ENCODE results near the gene TTYH3.

Gene TTYH3

DNA sequence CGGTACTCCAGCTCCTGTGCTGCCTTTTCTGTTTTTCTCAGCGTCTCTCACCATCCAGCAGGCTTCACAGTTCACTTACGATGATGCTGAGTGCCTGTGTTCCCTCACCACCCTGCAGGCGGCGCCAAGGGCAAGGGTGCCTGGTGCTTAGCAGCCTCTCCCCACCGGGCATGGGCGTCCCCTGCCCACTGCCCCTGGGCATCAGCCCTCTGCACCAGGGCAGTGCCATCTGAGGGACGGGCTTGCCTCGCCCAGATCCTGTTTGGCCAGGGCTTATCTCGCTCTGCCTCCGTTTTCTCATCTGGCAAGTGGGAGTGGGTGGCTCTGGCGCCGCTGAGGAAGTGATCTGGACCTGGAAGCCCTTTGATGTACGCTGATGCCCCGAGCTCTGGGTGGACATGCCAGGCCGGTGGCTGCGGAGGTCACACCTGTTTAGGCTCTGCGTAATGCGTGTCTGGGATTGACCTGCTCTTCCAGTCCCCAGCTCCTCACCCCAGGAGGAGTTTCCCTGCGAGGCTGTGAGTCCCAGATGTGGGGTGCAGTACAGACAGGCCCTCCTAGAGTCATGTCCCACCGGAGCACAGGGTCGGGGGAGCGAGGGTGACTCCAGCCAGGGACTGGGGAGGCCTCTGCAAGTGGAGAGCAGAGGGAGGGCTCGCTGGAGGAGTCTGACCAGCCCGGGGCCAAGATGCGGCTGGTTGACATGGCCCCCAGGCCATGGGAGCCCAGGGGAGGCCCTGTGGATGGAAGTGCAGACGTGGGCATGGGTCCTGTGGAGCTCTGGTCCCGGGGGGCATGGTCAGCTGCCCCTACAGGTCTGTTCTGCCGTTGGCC is 11.8 kb downstream of the TTYH3 start:
- H3K9me3 ChIP-seq (ENCODE audit: control insufficient read depth, insufficient read depth, low read depth, low read length) = no peaks in the 10 kb centered on the region
- TF ChIP-seq ZNF121 (tag by site-specific recombination; IDR thresholded peaks at IDR 0.05) (no peak), ZNF157 (tag by site-specific recombination; IDR thresholded peaks at IDR 0.05) (no peak), ZNF843 (tag by site-specific recombination; IDR thresholded peaks at IDR 0.05) (no peak), GLIS2 (tag by site-specific recombination; IDR thresholded peaks at IDR 0.05) (no peak), PRDM1 (tag by site-specific recombination; IDR thresholded peaks at IDR 0.05) (no peak)
- TF ChIP-seq, protein P1, sequence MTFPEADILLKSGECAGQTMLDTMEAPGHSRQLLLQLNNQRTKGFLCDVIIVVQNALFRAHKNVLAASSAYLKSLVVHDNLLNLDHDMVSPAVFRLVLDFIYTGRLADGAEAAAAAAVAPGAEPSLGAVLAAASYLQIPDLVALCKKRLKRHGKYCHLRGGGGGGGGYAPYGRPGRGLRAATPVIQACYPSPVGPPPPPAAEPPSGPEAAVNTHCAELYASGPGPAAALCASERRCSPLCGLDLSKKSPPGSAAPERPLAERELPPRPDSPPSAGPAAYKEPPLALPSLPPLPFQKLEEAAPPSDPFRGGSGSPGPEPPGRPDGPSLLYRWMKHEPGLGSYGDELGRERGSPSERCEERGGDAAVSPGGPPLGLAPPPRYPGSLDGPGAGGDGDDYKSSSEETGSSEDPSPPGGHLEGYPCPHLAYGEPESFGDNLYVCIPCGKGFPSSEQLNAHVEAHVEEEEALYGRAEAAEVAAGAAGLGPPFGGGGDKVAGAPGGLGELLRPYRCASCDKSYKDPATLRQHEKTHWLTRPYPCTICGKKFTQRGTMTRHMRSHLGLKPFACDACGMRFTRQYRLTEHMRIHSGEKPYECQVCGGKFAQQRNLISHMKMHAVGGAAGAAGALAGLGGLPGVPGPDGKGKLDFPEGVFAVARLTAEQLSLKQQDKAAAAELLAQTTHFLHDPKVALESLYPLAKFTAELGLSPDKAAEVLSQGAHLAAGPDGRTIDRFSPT (tag by site-specific recombination; IDR thresholded peaks at IDR 0.05) = peak; percentile 53; the same call in 1 of the 2 replicates
- CTCF ChIA-PET = interaction anchor here (0.6 to 1.0 kb wide), 3 partner anchors 35 to 581 kb away, joined by 3 to 4 read pairs (median 3); no protein-coding TSS in a partner anchor
- POLR2A ChIA-PET = interaction anchor here (0.6 kb wide), 2 partner anchors 48 to 1269 kb away, joined by 4 to 9 read pairs; no protein-coding TSS in a partner anchor
- no peak overlapping the region for H3K4me3 ChIP-seq (ENCODE audit: low read depth, low read length)
- no peaks in the 10 kb centered on the region for H3K4me1 ChIP-seq (ENCODE audit: control insufficient read depth, insufficient read depth, low read length)
- H3K27ac ChIP-seq (ENCODE audit: extremely low read depth, low read depth, low read length) = no peak overlapping the region
- H3K36me3 ChIP-seq (ENCODE audit: control insufficient read depth in 2 of 2, insufficient read depth in 1 of 2, low read length in 2 of 2) = peaks cover 0 to 18% of the 10 kb centered on the region in 2 experiments; a peak in 1 of 3 replicates

DNA sequence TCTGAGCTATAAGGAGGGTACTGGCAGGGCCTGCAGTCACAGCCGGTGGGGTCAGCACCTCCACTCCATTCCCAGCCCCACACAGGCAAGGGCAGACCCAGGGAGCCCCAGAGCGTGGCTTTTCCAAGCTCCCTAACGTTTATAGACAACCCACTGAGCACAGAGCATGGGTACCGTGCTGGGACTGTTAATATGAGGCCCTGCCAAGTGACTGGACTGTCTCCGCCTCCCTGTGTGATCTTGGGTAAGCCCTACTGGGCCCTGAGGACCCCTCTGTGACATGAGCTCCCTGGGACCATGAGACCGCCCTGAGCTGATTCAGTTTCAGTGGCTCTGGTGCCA is 12.4 kb downstream of the TTYH3 start:
- peak; percentile 88 for TF ChIP-seq ZIC2 (tag by site-specific recombination; IDR thresholded peaks at IDR 0.05)
- TF ChIP-seq, protein P2, sequence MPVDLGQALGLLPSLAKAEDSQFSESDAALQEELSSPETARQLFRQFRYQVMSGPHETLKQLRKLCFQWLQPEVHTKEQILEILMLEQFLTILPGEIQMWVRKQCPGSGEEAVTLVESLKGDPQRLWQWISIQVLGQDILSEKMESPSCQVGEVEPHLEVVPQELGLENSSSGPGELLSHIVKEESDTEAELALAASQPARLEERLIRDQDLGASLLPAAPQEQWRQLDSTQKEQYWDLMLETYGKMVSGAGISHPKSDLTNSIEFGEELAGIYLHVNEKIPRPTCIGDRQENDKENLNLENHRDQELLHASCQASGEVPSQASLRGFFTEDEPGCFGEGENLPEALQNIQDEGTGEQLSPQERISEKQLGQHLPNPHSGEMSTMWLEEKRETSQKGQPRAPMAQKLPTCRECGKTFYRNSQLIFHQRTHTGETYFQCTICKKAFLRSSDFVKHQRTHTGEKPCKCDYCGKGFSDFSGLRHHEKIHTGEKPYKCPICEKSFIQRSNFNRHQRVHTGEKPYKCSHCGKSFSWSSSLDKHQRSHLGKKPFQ (tag by site-specific recombination; IDR thresholded peaks at IDR 0.05) = no peak
- ChIA-PET CTCF (no interaction called here), POLR2A (interaction anchor here (0.6 kb wide), 2 partner anchors 48 to 1270 kb away, joined by 4 to 9 read pairs; no protein-coding TSS in a partner anchor)
- Histone ChIP-seq H3K4me1 (ENCODE audit: control insufficient read depth, insufficient read depth, low read length) (no peaks in the 10 kb centered on the region), H3K27ac (ENCODE audit: extremely low read depth, low read depth, low read length) (no peak overlapping the region), H3K4me3 (ENCODE audit: low read depth, low read length) (no peak overlapping the region), H3K9me3 (ENCODE audit: control insufficient read depth, insufficient read depth, low read depth, low read length) (no peaks in the 10 kb centered on the region), H3K36me3 (ENCODE audit: control insufficient read depth in 2 of 2, insufficient read depth in 1 of 2, low read length in 2 of 2) (peaks cover 0 to 18% of the 10 kb centered on the region in 2 experiments; a peak in 1 of 3 replicates)

DNA sequence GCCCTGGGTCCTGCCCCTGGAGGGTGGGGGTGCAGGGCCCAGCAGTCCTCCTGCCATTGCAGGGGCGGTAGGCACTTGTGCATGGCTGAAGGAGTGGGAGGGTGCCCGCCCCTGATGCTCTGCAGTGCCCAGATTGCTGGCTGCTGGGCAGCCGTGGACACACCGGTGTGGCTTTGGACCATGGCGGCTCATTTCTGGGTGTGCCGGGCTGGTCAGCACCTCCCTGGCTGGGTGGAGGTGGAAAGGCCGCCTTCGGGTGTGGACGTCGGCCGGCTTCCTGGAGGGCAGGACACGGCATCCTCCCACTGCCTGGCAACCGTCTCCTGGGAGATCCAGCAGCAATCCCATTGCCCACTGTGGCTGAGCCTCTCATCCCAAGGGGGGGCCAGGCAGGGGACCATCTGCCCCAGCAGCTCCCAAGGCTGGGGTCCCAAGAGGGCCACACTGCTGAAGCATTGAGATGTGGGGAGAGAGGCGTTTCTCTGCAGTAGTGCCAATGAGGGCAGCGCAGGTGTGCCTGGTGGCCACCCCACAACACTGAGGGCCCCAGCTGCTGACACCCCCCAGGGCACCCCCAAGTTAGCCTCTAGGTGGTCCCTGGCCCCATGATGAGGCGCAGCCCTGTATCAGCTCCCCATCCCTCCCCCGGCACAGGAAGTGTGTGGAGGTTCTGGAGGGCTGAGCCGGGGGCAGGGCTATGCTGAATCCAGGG is 12.9 kb downstream of the TTYH3 start:
- TF ChIP-seq ZNF112 (tag by site-specific recombination; IDR thresholded peaks at IDR 0.05) (no peak), EGR2 (tag by site-specific recombination; IDR thresholded peaks at IDR 0.05; ENCODE audit: low read depth) (peak; percentile 39), GLIS1 (tag by site-specific recombination; IDR thresholded peaks at IDR 0.05) (peak; percentile 66), GLIS2 (tag by site-specific recombination; IDR thresholded peaks at IDR 0.05) (peak; percentile 42; the same call in 1 of the 2 replicates), ZFHX2 (tag by site-specific recombination; conservative IDR thresholded peaks at IDR 0.05) (peak; percentile 65), MYNN (tag by site-specific recombination; IDR thresholded peaks at IDR 0.05; ENCODE audit: borderline replicate concordance) (no peak)
- TF ChIP-seq, protein P3, sequence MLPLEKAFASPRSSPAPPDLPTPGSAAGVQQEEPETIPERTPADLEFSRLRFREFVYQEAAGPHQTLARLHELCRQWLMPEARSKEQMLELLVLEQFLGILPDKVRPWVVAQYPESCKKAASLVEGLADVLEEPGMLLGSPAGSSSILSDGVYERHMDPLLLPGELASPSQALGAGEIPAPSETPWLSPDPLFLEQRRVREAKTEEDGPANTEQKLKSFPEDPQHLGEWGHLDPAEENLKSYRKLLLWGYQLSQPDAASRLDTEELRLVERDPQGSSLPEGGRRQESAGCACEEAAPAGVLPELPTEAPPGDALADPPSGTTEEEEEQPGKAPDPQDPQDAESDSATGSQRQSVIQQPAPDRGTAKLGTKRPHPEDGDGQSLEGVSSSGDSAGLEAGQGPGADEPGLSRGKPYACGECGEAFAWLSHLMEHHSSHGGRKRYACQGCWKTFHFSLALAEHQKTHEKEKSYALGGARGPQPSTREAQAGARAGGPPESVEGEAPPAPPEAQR (tag by site-specific recombination; IDR thresholded peaks at IDR 0.05) = no peak
- Histone ChIP-seq H3K36me3 (ENCODE audit: control insufficient read depth in 2 of 2, insufficient read depth in 1 of 2, low read length in 2 of 2) (peaks cover 0 to 20% of the 10 kb centered on the region in 2 experiments; a peak in 1 of 3 replicates), H3K4me3 (ENCODE audit: low read depth, low read length) (no peak overlapping the region), H3K27ac (ENCODE audit: extremely low read depth, low read depth, low read length) (no peak overlapping the region), H3K4me1 (ENCODE audit: control insufficient read depth, insufficient read depth, low read length) (no peaks in the 10 kb centered on the region), H3K9me3 (ENCODE audit: control insufficient read depth, insufficient read depth, low read depth, low read length) (no peaks in the 10 kb centered on the region)
- POLR2A ChIA-PET = interaction anchor here (0.6 kb wide), 1 partner anchor 49 kb away, joined by 9 read pairs; no protein-coding TSS in a partner anchor
- CTCF ChIA-PET = interaction anchor here (0.6 to 0.7 kb wide), 4 partner anchors 86 to 1045 kb away, joined by 3 to 4 read pairs (median 3); no protein-coding TSS in a partner anchor

All from HEK293 (cell line).